PFSK-1 (cell line): ENCODE results near the gene MORC3.

ENCODE experiments used
- POLR2AphosphoS5 ChIP-seq: IDR thresholded peaks from 2 replicates; pipeline ENCODE4 v1.6.1; 2012; ENCODE audit warnings: low read depth, mild to moderate bottlenecking, control low read depth, low read length, moderate library complexity
- REST ChIP-seq, 2 experiments: IDR thresholded peaks; 2 replicates each; pipeline versions ENCODE4 v1.6.1 to v1.8.0; 2011 to 2012; ENCODE audit warnings: low read depth in 2 of 2, low read length in 2 of 2, control low read depth in 1 of 2, inconsistent platforms in 1 of 2, mild to moderate bottlenecking in 1 of 2, moderate library complexity in 1 of 2; ENCODE audit not compliant: insufficient read depth in 1 of 2
- SIN3A ChIP-seq: IDR thresholded peaks from 2 replicates; pipeline ENCODE4 v1.6.1; 2012; ENCODE audit warnings: mild to moderate bottlenecking, low read length, moderate library complexity, borderline replicate concordance; ENCODE audit not compliant: insufficient read depth
- TAF1 ChIP-seq: IDR thresholded peaks from 2 replicates; pipeline ENCODE4 v1.6.1; 2012; ENCODE audit warnings: low read length, control low read depth, borderline replicate concordance; ENCODE audit not compliant: insufficient read depth

GRCh38 chr21:36415375-36415774 is 95.4 kb downstream of the MORC3 start:
- TF ChIP-seq TAF1 (no peak), REST (IDR thresholded peaks at IDR 0.05; ENCODE audit: insufficient read depth in 1 of 2, low read depth in 2 of 2, low read length in 2 of 2) (no peak), POLR2AphosphoS5 (no peak), SIN3A (no peak)
